HepG2 (cell line): Measurements from ENCODE around the gene SLC7A8. TPM values are rescaled to one million over a fixed set of nuclear protein-coding genes. Genes with fewer than 3 reads are reported as not detected.
A peak's percentile ranks its signal among the peaks of the same experiment; 100 is the strongest.

Experiments used
- HOXA3 ChIP-seq: sonication (generic); formaldehyde crosslinking; IDR thresholded peaks from 2 replicates; pipeline ENCODE4 v1.5.0; 2020; ENCODE audit warnings: missing genetic modification reagents
- KLF12 ChIP-seq: sonication (generic); formaldehyde crosslinking; IDR thresholded peaks from 2 replicates; pipeline ENCODE4 v1.4.0; 2020; ENCODE audit warnings: missing genetic modification reagents, borderline replicate concordance
- PHF21A ChIP-seq: sonication (generic); formaldehyde crosslinking; IDR thresholded peaks from 2 replicates; pipeline ENCODE4 v1.5.0; 2020; ENCODE audit warnings: mild to moderate bottlenecking, missing genetic modification reagents
- RNF2 ChIP-seq: fragments of 450-650 bp; conservative IDR thresholded peaks from 2 replicates; pipeline ENCODE4 v1.6.1; 2016; ENCODE audit warnings: low read depth
- SP1 ChIP-seq, 2 experiments: fragments of 450-650 bp in 1 of 2; sonication (generic) in 1 of 2; formaldehyde crosslinking in 1 of 2; IDR thresholded peaks; 2 replicates each; pipeline versions ENCODE4 v1.4.0 to v1.6.1; 2016 to 2020; ENCODE audit warnings: missing genetic modification reagents in 1 of 2
- SPEN ChIP-seq: sonication (generic); formaldehyde crosslinking; IDR thresholded peaks from 2 replicates; pipeline ENCODE4 v1.5.1; 2020; ENCODE audit warnings: low read depth, mild to moderate bottlenecking, missing genetic modification reagents
- SRSF1 ChIP-seq: fragments of 200-400 bp; formaldehyde crosslinking; optimal IDR thresholded peaks from 2 replicates; pipeline ENCODE3; 2017; ENCODE audit warnings: mild to moderate bottlenecking, low read depth, low read length, moderate library complexity
- TEAD3 ChIP-seq: optimal IDR thresholded peaks from 2 replicates; pipeline ENCODE3; 2016; ENCODE audit warnings: borderline replicate concordance
- ZNF24 ChIP-seq: fragments of 450-650 bp; IDR thresholded peaks from 2 replicates; pipeline ENCODE4 v1.6.1; 2017; ENCODE audit warnings: antibody characterized with exemption, mild to moderate bottlenecking
- ZNF512 ChIP-seq: sonication (generic); formaldehyde crosslinking; IDR thresholded peaks from 2 replicates; pipeline ENCODE4 v1.4.0; 2020; ENCODE audit warnings: mild to moderate bottlenecking, missing genetic modification reagents
- ZNF549 ChIP-seq: sonication (generic); formaldehyde crosslinking; IDR thresholded peaks from 2 replicates; pipeline ENCODE4 v1.5.0; 2020; ENCODE audit warnings: missing genetic modification reagents
- ZNF614 ChIP-seq: IDR thresholded peaks from 2 replicates; pipeline ENCODE4 v1.6.1; 2018; ENCODE audit warnings: missing biosample characterization, missing genetic modification reagents, inconsistent platforms, borderline replicate concordance
- polyA plus RNA-seq, 8 experiments: library from polyadenylated mRNA; depleted of rRNA in 3 of 8; stranded (reverse) in 7 of 8; unstranded in 1 of 8; fragments of >200 nt; fragmentation: Illumina TruSeq in 4 of 8; extraction: Trizol in 4 of 8; gene quantifications; 2 replicates each; pipeline versions ENCODE4 v1.2.1 to v1.2.3, GENCODE V29; 2011 to 2016; ENCODE audit warnings: low read depth in 4 of 8, missing spikeins in 1 of 8, mixed read lengths in 1 of 8; ENCODE audit not compliant: insufficient read depth in 1 of 8
- total RNA-seq, 5 experiments: library from RNA; depleted of rRNA; stranded (reverse); fragments of >200 nt; fragmentation: Illumina TruSeq; extraction: Trizol; gene quantifications; 2 replicates each; pipeline ENCODE4 v1.2.3, GENCODE V29; 2016; ENCODE audit warnings: low read depth in 1 of 5
- TF ChIP-seq, protein P1 (sequence below): sonication (generic); formaldehyde crosslinking; IDR thresholded peaks from 2 replicates; pipeline ENCODE4 v1.4.0; 2020; ENCODE audit warnings: missing genetic modification reagents
- TF ChIP-seq, protein P2 (sequence below): sonication (generic); formaldehyde crosslinking; IDR thresholded peaks from 2 replicates; pipeline ENCODE4 v1.4.0; 2020; ENCODE audit warnings: missing genetic modification reagents
- TF ChIP-seq, protein P3 (sequence below), 2 experiments: IDR thresholded peaks; 2 replicates each; pipeline ENCODE4 v1.6.1; 2011 to 2012; ENCODE audit warnings: low read length in 2 of 2, borderline replicate concordance in 1 of 2, low read depth in 1 of 2, mild to moderate bottlenecking in 1 of 2, moderate library complexity in 1 of 2
- TF ChIP-seq, protein P4 (sequence below): sonication (generic); formaldehyde crosslinking; IDR thresholded peaks from 2 replicates; pipeline ENCODE4 v1.5.0; 2020; ENCODE audit warnings: missing genetic modification reagents
- TF ChIP-seq, protein P5 (sequence below): sonication (generic); formaldehyde crosslinking; IDR thresholded peaks from 2 replicates; pipeline ENCODE4 v1.8.1; 2023; ENCODE audit warnings: mild to moderate bottlenecking, missing genetic modification reagents

Gene SLC7A8
- total and polyA plus RNA-seq, 2 of the 13 experiments (the other 11 are each of a cell fraction or from before 2014, with no cell fraction given) = 0.25 TPM; not detected in 1

GRCh38 chr14:23094666-23095195, 88.7 kb downstream of the SLC7A8 start, which contains the start of gene ACIN1 (continued):
- TF ChIP-seq RNF2 (peak; percentile 96; the same call in 1 of the 2 replicates), ZNF512 (CRISPR knock-in tag) (no peak), ZNF24 (no peak), SRSF1 (peak; percentile 99), KLF12 (CRISPR knock-in tag) (peak; percentile 64), TEAD3 (CRISPR knock-in tag) (peak; percentile 41), HOXA3 (CRISPR knock-in tag) (peak; percentile 97), ZNF549 (CRISPR knock-in tag) (peak; percentile 75; the same call in 1 of the 2 replicates), SP1 (IDR thresholded peaks at IDR 0.05) (no peak), SP1 (CRISPR knock-in tag; IDR thresholded peaks at IDR 0.05) (no peak; the same call in 1 of the 2 replicates), ZNF614 (CRISPR knock-in tag) (peak; percentile 46), PHF21A (CRISPR knock-in tag) (no peak), SPEN (peak; percentile 92; the same call in 1 of the 2 replicates)
- TF ChIP-seq, protein P1, sequence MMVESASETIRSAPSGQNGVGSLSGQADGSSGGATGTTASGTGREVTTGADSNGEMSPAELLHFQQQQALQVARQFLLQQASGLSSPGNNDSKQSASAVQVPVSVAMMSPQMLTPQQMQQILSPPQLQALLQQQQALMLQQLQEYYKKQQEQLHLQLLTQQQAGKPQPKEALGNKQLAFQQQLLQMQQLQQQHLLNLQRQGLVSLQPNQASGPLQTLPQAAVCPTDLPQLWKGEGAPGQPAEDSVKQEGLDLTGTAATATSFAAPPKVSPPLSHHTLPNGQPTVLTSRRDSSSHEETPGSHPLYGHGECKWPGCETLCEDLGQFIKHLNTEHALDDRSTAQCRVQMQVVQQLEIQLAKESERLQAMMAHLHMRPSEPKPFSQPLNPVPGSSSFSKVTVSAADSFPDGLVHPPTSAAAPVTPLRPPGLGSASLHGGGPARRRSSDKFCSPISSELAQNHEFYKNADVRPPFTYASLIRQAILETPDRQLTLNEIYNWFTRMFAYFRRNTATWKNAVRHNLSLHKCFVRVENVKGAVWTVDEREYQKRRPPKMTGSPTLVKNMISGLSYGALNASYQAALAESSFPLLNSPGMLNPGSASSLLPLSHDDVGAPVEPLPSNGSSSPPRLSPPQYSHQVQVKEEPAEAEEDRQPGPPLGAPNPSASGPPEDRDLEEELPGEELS (CRISPR knock-in tag) = peak; percentile 69
- TF ChIP-seq, protein P2, sequence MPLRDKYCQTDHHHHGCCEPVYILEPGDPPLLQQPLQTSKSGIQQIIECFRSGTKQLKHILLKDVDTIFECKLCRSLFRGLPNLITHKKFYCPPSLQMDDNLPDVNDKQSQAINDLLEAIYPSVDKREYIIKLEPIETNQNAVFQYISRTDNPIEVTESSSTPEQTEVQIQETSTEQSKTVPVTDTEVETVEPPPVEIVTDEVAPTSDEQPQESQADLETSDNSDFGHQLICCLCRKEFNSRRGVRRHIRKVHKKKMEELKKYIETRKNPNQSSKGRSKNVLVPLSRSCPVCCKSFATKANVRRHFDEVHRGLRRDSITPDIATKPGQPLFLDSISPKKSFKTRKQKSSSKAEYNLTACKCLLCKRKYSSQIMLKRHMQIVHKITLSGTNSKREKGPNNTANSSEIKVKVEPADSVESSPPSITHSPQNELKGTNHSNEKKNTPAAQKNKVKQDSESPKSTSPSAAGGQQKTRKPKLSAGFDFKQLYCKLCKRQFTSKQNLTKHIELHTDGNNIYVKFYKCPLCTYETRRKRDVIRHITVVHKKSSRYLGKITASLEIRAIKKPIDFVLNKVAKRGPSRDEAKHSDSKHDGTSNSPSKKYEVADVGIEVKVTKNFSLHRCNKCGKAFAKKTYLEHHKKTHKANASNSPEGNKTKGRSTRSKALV = peak; percentile 81; the same call in 1 of the 2 replicates
- TF ChIP-seq, protein P3, sequence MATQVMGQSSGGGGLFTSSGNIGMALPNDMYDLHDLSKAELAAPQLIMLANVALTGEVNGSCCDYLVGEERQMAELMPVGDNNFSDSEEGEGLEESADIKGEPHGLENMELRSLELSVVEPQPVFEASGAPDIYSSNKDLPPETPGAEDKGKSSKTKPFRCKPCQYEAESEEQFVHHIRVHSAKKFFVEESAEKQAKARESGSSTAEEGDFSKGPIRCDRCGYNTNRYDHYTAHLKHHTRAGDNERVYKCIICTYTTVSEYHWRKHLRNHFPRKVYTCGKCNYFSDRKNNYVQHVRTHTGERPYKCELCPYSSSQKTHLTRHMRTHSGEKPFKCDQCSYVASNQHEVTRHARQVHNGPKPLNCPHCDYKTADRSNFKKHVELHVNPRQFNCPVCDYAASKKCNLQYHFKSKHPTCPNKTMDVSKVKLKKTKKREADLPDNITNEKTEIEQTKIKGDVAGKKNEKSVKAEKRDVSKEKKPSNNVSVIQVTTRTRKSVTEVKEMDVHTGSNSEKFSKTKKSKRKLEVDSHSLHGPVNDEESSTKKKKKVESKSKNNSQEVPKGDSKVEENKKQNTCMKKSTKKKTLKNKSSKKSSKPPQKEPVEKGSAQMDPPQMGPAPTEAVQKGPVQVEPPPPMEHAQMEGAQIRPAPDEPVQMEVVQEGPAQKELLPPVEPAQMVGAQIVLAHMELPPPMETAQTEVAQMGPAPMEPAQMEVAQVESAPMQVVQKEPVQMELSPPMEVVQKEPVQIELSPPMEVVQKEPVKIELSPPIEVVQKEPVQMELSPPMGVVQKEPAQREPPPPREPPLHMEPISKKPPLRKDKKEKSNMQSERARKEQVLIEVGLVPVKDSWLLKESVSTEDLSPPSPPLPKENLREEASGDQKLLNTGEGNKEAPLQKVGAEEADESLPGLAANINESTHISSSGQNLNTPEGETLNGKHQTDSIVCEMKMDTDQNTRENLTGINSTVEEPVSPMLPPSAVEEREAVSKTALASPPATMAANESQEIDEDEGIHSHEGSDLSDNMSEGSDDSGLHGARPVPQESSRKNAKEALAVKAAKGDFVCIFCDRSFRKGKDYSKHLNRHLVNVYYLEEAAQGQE (IDR thresholded peaks at IDR 0.05; ENCODE audit: borderline replicate concordance in 1 of 2, low read depth in 1 of 2, low read length in 2 of 2) = peak in 1 of 2 experiments; percentile 65; a peak in 1 of 4 replicates
- TF ChIP-seq, protein P4, sequence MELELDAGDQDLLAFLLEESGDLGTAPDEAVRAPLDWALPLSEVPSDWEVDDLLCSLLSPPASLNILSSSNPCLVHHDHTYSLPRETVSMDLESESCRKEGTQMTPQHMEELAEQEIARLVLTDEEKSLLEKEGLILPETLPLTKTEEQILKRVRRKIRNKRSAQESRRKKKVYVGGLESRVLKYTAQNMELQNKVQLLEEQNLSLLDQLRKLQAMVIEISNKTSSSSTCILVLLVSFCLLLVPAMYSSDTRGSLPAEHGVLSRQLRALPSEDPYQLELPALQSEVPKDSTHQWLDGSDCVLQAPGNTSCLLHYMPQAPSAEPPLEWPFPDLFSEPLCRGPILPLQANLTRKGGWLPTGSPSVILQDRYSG (CRISPR knock-in tag) = peak; percentile 77; the same call in 1 of the 2 replicates
- TF ChIP-seq, protein P5, sequence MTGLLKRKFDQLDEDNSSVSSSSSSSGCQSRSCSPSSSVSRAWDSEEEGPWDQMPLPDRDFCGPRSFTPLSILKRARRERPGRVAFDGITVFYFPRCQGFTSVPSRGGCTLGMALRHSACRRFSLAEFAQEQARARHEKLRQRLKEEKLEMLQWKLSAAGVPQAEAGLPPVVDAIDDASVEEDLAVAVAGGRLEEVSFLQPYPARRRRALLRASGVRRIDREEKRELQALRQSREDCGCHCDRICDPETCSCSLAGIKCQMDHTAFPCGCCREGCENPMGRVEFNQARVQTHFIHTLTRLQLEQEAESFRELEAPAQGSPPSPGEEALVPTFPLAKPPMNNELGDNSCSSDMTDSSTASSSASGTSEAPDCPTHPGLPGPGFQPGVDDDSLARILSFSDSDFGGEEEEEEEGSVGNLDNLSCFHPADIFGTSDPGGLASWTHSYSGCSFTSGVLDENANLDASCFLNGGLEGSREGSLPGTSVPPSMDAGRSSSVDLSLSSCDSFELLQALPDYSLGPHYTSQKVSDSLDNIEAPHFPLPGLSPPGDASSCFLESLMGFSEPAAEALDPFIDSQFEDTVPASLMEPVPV (CRISPR knock-in tag) = peak; percentile 100
